HG03066 (cell line): Measurements from ENCODE around the gene CACNA1A.
"Not testable (repeated sequence)": the region's sequence is repeated elsewhere in the genome, so short reads cannot be mapped to it uniquely, and the experiment has no call there.

ENCODE experiments used
- ATAC-seq: cut with Tn5 transposase; IDR thresholded peaks from one replicate; pipeline ENCODE4 v1.9.1; 2021; ENCODE audit warnings: low read depth; ENCODE audit not compliant: unreplicated experiment

The CACNA1A gene

GRCh38 chr19:13373599-13373998, 132.7 kb downstream of the CACNA1A start:
- no peak for ATAC-seq

- ATAC-seq: no peak
These were observed 135.3 kb downstream of the CACNA1A start for GRCh38 chr19:13370948-13371347.

- ATAC-seq: no peak
These were observed 139.6 kb downstream of the CACNA1A start for GRCh38 chr19:13366529-13367143.

GRCh38 chr19:13363954-13364353, 142.3 kb downstream of the CACNA1A start:
- ATAC-seq: no peak

GRCh38 chr19:13363245-13363644, 143.0 kb downstream of the CACNA1A start:
- ATAC-seq: no peak

- ATAC-seq: no peak
These were observed 143.6 kb downstream of the CACNA1A start for GRCh38 chr19:13362668-13363067.

- ATAC-seq: not testable (repeated sequence)
These were observed 144.6 kb downstream of the CACNA1A start for GRCh38 chr19:13361726-13362125.

GRCh38 chr19:13356686-13357280, 149.5 kb downstream of the CACNA1A start:
- ATAC-seq: no peak

GRCh38 chr19:13356185-13356584, 150.1 kb downstream of the CACNA1A start:
- no peak for ATAC-seq

GRCh38 chr19:13355356-13355755, 150.9 kb downstream of the CACNA1A start:
- no peak for ATAC-seq

GRCh38 chr19:13353625-13354024, 152.7 kb downstream of the CACNA1A start:
- ATAC-seq: no peak

- no peak for ATAC-seq
These were observed 155.5 kb downstream of the CACNA1A start for GRCh38 chr19:13350759-13351158.

GRCh38 chr19:13350072-13350471, 156.2 kb downstream of the CACNA1A start:
- ATAC-seq: no peak

- no peak for ATAC-seq
These were observed 158.9 kb downstream of the CACNA1A start for GRCh38 chr19:13347367-13347766.

- ATAC-seq: no peak
These were observed 162.8 kb downstream of the CACNA1A start for GRCh38 chr19:13343514-13343913.

- ATAC-seq: no peak
These were observed 163.6 kb downstream of the CACNA1A start for GRCh38 chr19:13342672-13343071.

GRCh38 chr19:13339869-13340268, 166.4 kb downstream of the CACNA1A start:
- no peak for ATAC-seq

GRCh38 chr19:13337181-13337580, 169.1 kb downstream of the CACNA1A start:
- no peak for ATAC-seq

GRCh38 chr19:13334801-13335481, 171.3 kb downstream of the CACNA1A start:
- ATAC-seq: no peak

GRCh38 chr19:13330285-13330684, 176.0 kb downstream of the CACNA1A start:
- ATAC-seq: no peak

GRCh38 chr19:13329766-13330165, 176.5 kb downstream of the CACNA1A start:
- ATAC-seq: no peak

GRCh38 chr19:13328241-13328640, 178.0 kb downstream of the CACNA1A start:
- no peak for ATAC-seq
